HCT116 (cell line): ENCODE data around the gene VPS37D. TPM values are rescaled to one million over a fixed set of nuclear protein-coding genes. Genes with fewer than 3 reads are reported as not detected.

ENCODE experiments used
- ATAC-seq: fragments of 200-7000 bp; cut with Tn5 transposase; 2 replicates; pipeline ENCODE4 v1.9.1; 2020; ENCODE audit warnings: mild to moderate bottlenecking, moderate library complexity
- BruUV-seq: library from RNA; stranded (reverse); fragments of 400-500 nt; replicated peaks from 2 replicates; lab custom pipeline; 2021; lab: Mats Ljungman, UMichigan
- CTCF ChIA-PET: fragments of 300-600 bp; sonication (Branson Sonifier 250); formaldehyde crosslinking; loops from one replicate; lab custom pipeline; 2021; ENCODE audit warnings: antibody characterized with exemption; lab: Charles Lee
- POLR2A ChIA-PET: fragments of 300-600, 350-600 bp; sonication (Branson Sonifier 250); formaldehyde crosslinking; loops from one replicate; lab custom pipeline; 2021; ENCODE audit warnings: antibody characterized with exemption; lab: Charles Lee
- RAD21 ChIA-PET, 2 experiments: fragments of 300-600 bp; sonication (Branson Sonifier 250); formaldehyde crosslinking; loops; one replicate each; lab custom pipeline; 2023; ENCODE audit warnings: low total read pairs in 2 of 2; ENCODE audit not compliant: uncharacterized antibody in 2 of 2, unreplicated experiment in 2 of 2, low non-redundant PET in 1 of 2; lab: Charles Lee
- DNase-seq: peaks from one replicate; pipeline ENCODE4 v3.0.0-alpha.2; 2010; ENCODE audit warnings: low read depth, low spot score
- H2AFZ ChIP-seq: fragments of 200-600 bp; shearing (Covaris generic), sonication (generic); 2 replicates; pipeline ENCODE4 v1.6.1; 2017; ENCODE audit warnings: low read depth, mixed run types, mixed read lengths, antibody characterized with exemption, low read length; ENCODE audit not compliant: poor library complexity, severe bottlenecking
- H3K27ac ChIP-seq: 2 replicates; pipeline ENCODE4 v1.5.1; 2012; ENCODE audit warnings: low read depth, low read length
- H3K27me3 ChIP-seq: fragments of 200-600 bp; sonication (generic); 2 replicates; pipeline ENCODE4 v1.6.1; 2016; ENCODE audit warnings: mixed run types, low read length, mixed read lengths; ENCODE audit not compliant: insufficient read depth
- H3K36me3 ChIP-seq, 2 experiments: fragments of 200-500 bp in 1 of 2; fragments of 200-600 bp in 1 of 2; sonication (Bioruptor generic) in 1 of 2; sonication (generic) in 1 of 2; 2 replicates each; pipeline versions ENCODE4 v1.5.1 to v1.6.1; 2014 to 2016; ENCODE audit warnings: low read length in 2 of 2, inconsistent platforms in 1 of 2, mixed read lengths in 1 of 2, mixed run types in 1 of 2; ENCODE audit not compliant: insufficient read depth in 2 of 2, control insufficient read depth in 1 of 2
- H3K4me1 ChIP-seq, 2 experiments: fragments of 200-600 bp in 1 of 2; sonication (generic) in 1 of 2; 2 replicates each; pipeline versions ENCODE4 v1.5.1 to v1.6.1; 2012 to 2017; ENCODE audit warnings: low read length in 2 of 2, inconsistent platforms in 1 of 2, mild to moderate bottlenecking in 1 of 2, mixed read lengths in 1 of 2, mixed run types in 1 of 2, moderate library complexity in 1 of 2; ENCODE audit not compliant: insufficient read depth in 2 of 2, control insufficient read depth in 1 of 2
- H3K4me2 ChIP-seq: fragments of 200-600 bp; sonication (generic); 2 replicates; pipeline ENCODE4 v1.6.1; 2017; ENCODE audit warnings: mixed run types, low read length, mixed read lengths
- H3K4me3 ChIP-seq, 2 experiments: fragments of 200-600 bp in 1 of 2; sonication (generic) in 1 of 2; replicated peaks in 1 of 2; 2 replicates each; pipeline ENCODE4 v1.5.1; 2011 to 2016; ENCODE audit warnings: low read length in 2 of 2, control low read depth in 1 of 2, low read depth in 1 of 2, mild to moderate bottlenecking in 1 of 2, mixed read lengths in 1 of 2, mixed run types in 1 of 2
- H3K79me2 ChIP-seq: fragments of 200-600 bp; sonication (generic); 2 replicates; pipeline ENCODE4 v1.6.1; 2017; ENCODE audit warnings: mild to moderate bottlenecking, mixed run types, low read length, moderate library complexity, mixed read lengths; ENCODE audit not compliant: insufficient read depth
- H3K9ac ChIP-seq: fragments of 200-600 bp; sonication (generic); 2 replicates; pipeline ENCODE4 v1.6.1; 2016; ENCODE audit warnings: low read length, mixed read lengths
- H3K9me2 ChIP-seq: fragments of 200-600 bp; sonication (generic), shearing (Covaris generic); 2 replicates; pipeline ENCODE4 v1.6.1; 2017; ENCODE audit warnings: mixed run types, mild to moderate bottlenecking, moderate library complexity; ENCODE audit not compliant: insufficient read depth
- H3K9me3 ChIP-seq, 2 experiments: fragments of 200-500 bp in 1 of 2; fragments of 200-600 bp in 1 of 2; sonication (Bioruptor generic) in 1 of 2; sonication (generic) in 1 of 2; 2 replicates each; pipeline ENCODE4 v1.6.1; 2014 to 2017; ENCODE audit warnings: low read length in 2 of 2, mixed read lengths in 2 of 2, inconsistent platforms in 1 of 2, low read depth in 1 of 2, mild to moderate bottlenecking in 1 of 2, mixed run types in 1 of 2, moderate library complexity in 1 of 2; ENCODE audit not compliant: control insufficient read depth in 1 of 2, insufficient read depth in 1 of 2
- H4K20me1 ChIP-seq: fragments of 200-600 bp; sonication (generic), shearing (Covaris generic); 2 replicates; pipeline ENCODE4 v1.6.1; 2017; ENCODE audit warnings: mixed run types, mild to moderate bottlenecking, moderate library complexity; ENCODE audit not compliant: insufficient read depth
- ATF3 ChIP-seq: IDR thresholded peaks from 2 replicates; pipeline ENCODE4 v1.6.1; 2012
- CBX3 ChIP-seq: IDR thresholded peaks from 2 replicates; pipeline ENCODE4 v1.6.1; 2012; ENCODE audit warnings: low read depth
- CEBPB ChIP-seq: IDR thresholded peaks from 2 replicates; pipeline ENCODE4 v1.6.1; 2012; ENCODE audit warnings: low read depth
- ELF1 ChIP-seq: IDR thresholded peaks from 2 replicates; pipeline ENCODE4 v1.6.1; 2012; ENCODE audit warnings: low read depth, borderline replicate concordance
- EZH2 ChIP-seq: fragments of 200-600 bp; sonication (generic); IDR thresholded peaks from 2 replicates; pipeline ENCODE4 v1.6.1; 2017; ENCODE audit warnings: antibody characterized with exemption, mixed run types
- EZH2phosphoT487 ChIP-seq: fragments of 200-600 bp; IDR thresholded peaks from 2 replicates; pipeline ENCODE4 v1.6.1; 2018; ENCODE audit warnings: antibody characterized with exemption, borderline replicate concordance
- FOSL1 ChIP-seq: IDR thresholded peaks from 2 replicates; pipeline ENCODE4 v1.6.1; 2012; ENCODE audit warnings: low read depth
- JUND ChIP-seq: IDR thresholded peaks from 2 replicates; pipeline ENCODE4 v1.6.1; 2012
- MAX ChIP-seq: IDR thresholded peaks from 2 replicates; pipeline ENCODE4 v1.6.1; 2012
- POLR2AphosphoS5 ChIP-seq: IDR thresholded peaks from 2 replicates; pipeline ENCODE4 v1.6.1; 2011; ENCODE audit warnings: mild to moderate bottlenecking, low read depth, low read length, moderate library complexity
- RAD21 ChIP-seq: IDR thresholded peaks from 2 replicates; pipeline ENCODE4 v1.6.1; 2012; ENCODE audit warnings: low read depth, mild to moderate bottlenecking
- SP1 ChIP-seq: IDR thresholded peaks from 2 replicates; pipeline ENCODE4 v1.6.1; 2012; ENCODE audit warnings: low read depth
- SRF ChIP-seq: IDR thresholded peaks from 2 replicates; pipeline ENCODE4 v1.6.1; 2012; ENCODE audit warnings: low read depth
- TCF7L2 ChIP-seq: IDR thresholded peaks from 2 replicates; pipeline ENCODE4 v1.7.0; 2011; ENCODE audit warnings: borderline replicate concordance, inconsistent platforms; ENCODE audit not compliant: insufficient read depth, insufficient read length; ENCODE audit errors: extremely low read depth
- ZFX ChIP-seq: fragments of 450-650 bp; IDR thresholded peaks from 2 replicates; pipeline ENCODE4 v1.6.1; 2017
- ZNF274 ChIP-seq: fragments of 200-500 bp; sonication (Bioruptor generic); IDR thresholded peaks from 2 replicates; pipeline ENCODE4 v1.6.1; 2014; ENCODE audit warnings: mild to moderate bottlenecking, low read depth, low read length, inconsistent platforms
- intact Hi-C: fragments of 100-400 bp; cut with micrococcal nuclease; formaldehyde crosslinking; loops from 2 replicates; pipeline ENCODE4 v1.10.0; 2022
- total RNA-seq: library from RNA; stranded (reverse); gene quantifications from one replicate; pipeline ENCODE4 v1.2.1, GENCODE V29; 2021; ENCODE audit not compliant: unreplicated experiment
- TF ChIP-seq, protein P1 (sequence below), 3 experiments: fragments of 200-600 bp in 1 of 3; sonication (generic) in 1 of 3; IDR thresholded peaks in 2 of 3; conservative IDR thresholded peaks in 1 of 3; 2 replicates each; pipeline ENCODE4 v1.5.1; 2012 to 2017; ENCODE audit warnings: low read depth in 2 of 3, low read length in 2 of 3, antibody characterized with exemption in 1 of 3, borderline replicate concordance in 1 of 3, control low read depth in 1 of 3, mild to moderate bottlenecking in 1 of 3, mixed read lengths in 1 of 3, mixed run types in 1 of 3, moderate library complexity in 1 of 3; ENCODE audit not compliant: insufficient read depth in 1 of 3
- TF ChIP-seq, protein P2 (sequence below): IDR thresholded peaks from 2 replicates; pipeline ENCODE4 v1.6.1; 2012; ENCODE audit warnings: low read depth
- TF ChIP-seq, protein P3 (sequence below): IDR thresholded peaks from 2 replicates; pipeline ENCODE4 v1.6.1; 2011; ENCODE audit warnings: mild to moderate bottlenecking, low read length, moderate library complexity; ENCODE audit not compliant: insufficient replicate concordance; ENCODE audit errors: extremely low read depth

Gene VPS37D
- total RNA-seq, 1 experiment from 2014 or later: 9.5 TPM

- BruUV-seq: TSS peak; percentile 49
- peak within 1 kb of the TSS; percentile 94 for H3K4me2 ChIP-seq
- peaks cover 11 to 24% of the 10 kb centered on the region in 2 experiments for H3K4me1 ChIP-seq
- H4K20me1 ChIP-seq: no peaks in the 10 kb centered on the region
- peak within 1 kb of the TSS; percentile 91 for H3K27ac ChIP-seq
- DNase-seq: peak; percentile 90
- CTCF ChIA-PET: no interaction called here
- H2AFZ ChIP-seq: no peak within 1 kb of the TSS
- peaks cover 13 to 23% of the 10 kb centered on the region in 2 experiments; a peak in 3 of 4 replicates for H3K36me3 ChIP-seq
- RAD21 ChIA-PET: no interaction called here
- POLR2A ChIA-PET: interaction anchor here (0.8 kb wide), 1 partner anchor 52 kb away, joined by 3 read pairs; no protein-coding TSS in a partner anchor
- ATAC-seq: peak; percentile 91
- H3K79me2 ChIP-seq: peaks cover 92% of the 10 kb centered on the region
- H3K9ac ChIP-seq: peak within 1 kb of the TSS; percentile 98
- intact Hi-C loops: no loop called here
- no peaks in the 10 kb centered on the region for H3K9me3 ChIP-seq
- no peaks in the 10 kb centered on the region for H3K27me3 ChIP-seq
- H3K4me3 ChIP-seq: peak within 1 kb of the TSS; percentile 92 to 100
- H3K9me2 ChIP-seq: no peaks in the 10 kb centered on the region
- no peak for TF ChIP-seq EZH2phosphoT487
- TF ChIP-seq, protein P1, sequence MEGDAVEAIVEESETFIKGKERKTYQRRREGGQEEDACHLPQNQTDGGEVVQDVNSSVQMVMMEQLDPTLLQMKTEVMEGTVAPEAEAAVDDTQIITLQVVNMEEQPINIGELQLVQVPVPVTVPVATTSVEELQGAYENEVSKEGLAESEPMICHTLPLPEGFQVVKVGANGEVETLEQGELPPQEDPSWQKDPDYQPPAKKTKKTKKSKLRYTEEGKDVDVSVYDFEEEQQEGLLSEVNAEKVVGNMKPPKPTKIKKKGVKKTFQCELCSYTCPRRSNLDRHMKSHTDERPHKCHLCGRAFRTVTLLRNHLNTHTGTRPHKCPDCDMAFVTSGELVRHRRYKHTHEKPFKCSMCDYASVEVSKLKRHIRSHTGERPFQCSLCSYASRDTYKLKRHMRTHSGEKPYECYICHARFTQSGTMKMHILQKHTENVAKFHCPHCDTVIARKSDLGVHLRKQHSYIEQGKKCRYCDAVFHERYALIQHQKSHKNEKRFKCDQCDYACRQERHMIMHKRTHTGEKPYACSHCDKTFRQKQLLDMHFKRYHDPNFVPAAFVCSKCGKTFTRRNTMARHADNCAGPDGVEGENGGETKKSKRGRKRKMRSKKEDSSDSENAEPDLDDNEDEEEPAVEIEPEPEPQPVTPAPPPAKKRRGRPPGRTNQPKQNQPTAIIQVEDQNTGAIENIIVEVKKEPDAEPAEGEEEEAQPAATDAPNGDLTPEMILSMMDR (IDR thresholded peaks at IDR 0.05 in 2 of 3, conservative IDR thresholded peaks at IDR 0.05 in 1 of 3; ENCODE audit: borderline replicate concordance in 1 of 3, insufficient read depth in 1 of 3, low read depth in 2 of 3, low read length in 2 of 3): no peak
- no peak for TF ChIP-seq ATF3
- TF ChIP-seq CBX3: 0 out of 2 replicates have a peak, but pooled peaks have one; percentile 18
- no peak for TF ChIP-seq CEBPB
- TF ChIP-seq SRF: peak; percentile 93
- no peak for TF ChIP-seq ZNF274
- TF ChIP-seq, protein P2, sequence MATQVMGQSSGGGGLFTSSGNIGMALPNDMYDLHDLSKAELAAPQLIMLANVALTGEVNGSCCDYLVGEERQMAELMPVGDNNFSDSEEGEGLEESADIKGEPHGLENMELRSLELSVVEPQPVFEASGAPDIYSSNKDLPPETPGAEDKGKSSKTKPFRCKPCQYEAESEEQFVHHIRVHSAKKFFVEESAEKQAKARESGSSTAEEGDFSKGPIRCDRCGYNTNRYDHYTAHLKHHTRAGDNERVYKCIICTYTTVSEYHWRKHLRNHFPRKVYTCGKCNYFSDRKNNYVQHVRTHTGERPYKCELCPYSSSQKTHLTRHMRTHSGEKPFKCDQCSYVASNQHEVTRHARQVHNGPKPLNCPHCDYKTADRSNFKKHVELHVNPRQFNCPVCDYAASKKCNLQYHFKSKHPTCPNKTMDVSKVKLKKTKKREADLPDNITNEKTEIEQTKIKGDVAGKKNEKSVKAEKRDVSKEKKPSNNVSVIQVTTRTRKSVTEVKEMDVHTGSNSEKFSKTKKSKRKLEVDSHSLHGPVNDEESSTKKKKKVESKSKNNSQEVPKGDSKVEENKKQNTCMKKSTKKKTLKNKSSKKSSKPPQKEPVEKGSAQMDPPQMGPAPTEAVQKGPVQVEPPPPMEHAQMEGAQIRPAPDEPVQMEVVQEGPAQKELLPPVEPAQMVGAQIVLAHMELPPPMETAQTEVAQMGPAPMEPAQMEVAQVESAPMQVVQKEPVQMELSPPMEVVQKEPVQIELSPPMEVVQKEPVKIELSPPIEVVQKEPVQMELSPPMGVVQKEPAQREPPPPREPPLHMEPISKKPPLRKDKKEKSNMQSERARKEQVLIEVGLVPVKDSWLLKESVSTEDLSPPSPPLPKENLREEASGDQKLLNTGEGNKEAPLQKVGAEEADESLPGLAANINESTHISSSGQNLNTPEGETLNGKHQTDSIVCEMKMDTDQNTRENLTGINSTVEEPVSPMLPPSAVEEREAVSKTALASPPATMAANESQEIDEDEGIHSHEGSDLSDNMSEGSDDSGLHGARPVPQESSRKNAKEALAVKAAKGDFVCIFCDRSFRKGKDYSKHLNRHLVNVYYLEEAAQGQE: no peak
- no peak for TF ChIP-seq RAD21
- no peak for TF ChIP-seq FOSL1
- TF ChIP-seq ELF1: peak; percentile 68; the same call in 1 of the 2 replicates
- TF ChIP-seq POLR2AphosphoS5: peak; percentile 93
- no peak for TF ChIP-seq EZH2
- peak; percentile 97 for TF ChIP-seq MAX
- peak; percentile 87 for TF ChIP-seq SP1
- TF ChIP-seq JUND: no peak
- no peak for TF ChIP-seq TCF7L2
- TF ChIP-seq ZFX: peak; percentile 99
- TF ChIP-seq, protein P3, sequence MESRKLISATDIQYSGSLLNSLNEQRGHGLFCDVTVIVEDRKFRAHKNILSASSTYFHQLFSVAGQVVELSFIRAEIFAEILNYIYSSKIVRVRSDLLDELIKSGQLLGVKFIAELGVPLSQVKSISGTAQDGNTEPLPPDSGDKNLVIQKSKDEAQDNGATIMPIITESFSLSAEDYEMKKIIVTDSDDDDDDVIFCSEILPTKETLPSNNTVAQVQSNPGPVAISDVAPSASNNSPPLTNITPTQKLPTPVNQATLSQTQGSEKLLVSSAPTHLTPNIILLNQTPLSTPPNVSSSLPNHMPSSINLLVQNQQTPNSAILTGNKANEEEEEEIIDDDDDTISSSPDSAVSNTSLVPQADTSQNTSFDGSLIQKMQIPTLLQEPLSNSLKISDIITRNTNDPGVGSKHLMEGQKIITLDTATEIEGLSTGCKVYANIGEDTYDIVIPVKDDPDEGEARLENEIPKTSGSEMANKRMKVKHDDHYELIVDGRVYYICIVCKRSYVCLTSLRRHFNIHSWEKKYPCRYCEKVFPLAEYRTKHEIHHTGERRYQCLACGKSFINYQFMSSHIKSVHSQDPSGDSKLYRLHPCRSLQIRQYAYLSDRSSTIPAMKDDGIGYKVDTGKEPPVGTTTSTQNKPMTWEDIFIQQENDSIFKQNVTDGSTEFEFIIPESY: peak; percentile 33
Measured at GRCh38 chr7:73683056-73683787, 15.6 kb downstream of the VPS37D start, which contains the start of the genes BUD23 and DNAJC30. BUD23 (plus strand) TSS chr7:73683597; CDS start chr7:73683626, 29 bp downstream. DNAJC30 (minus strand) TSS chr7:73683453; CDS start chr7:73683423, 30 bp downstream.
